Body of pancreas (tissue), 4 donors: ENCODE results near the gene HOXD12. TPM values are rescaled to one million over a fixed set of nuclear protein-coding genes. Genes with fewer than 3 reads are reported as not detected.

Experiments used
- ATAC-seq: fragments of 150-250 bp; one replicate; pipeline ENCODE4 v1.9.1; 2016
- DNase-seq, 4 donors: peaks; one replicate each; pipeline ENCODE4 v3.0.0-alpha.2; 2019
- H3K27ac ChIP-seq, 4 donors: fragments of 200-600 bp; sonication (generic); 1 replicate in 3 of 4; 2 replicates in 1 of 4; pipeline versions ENCODE4 v1.5.1 to v1.6.1; 2016 to 2019; ENCODE audit warnings: mild to moderate bottlenecking in 1 of 4, mixed read lengths in 1 of 4, moderate library complexity in 1 of 4
- H3K27me3 ChIP-seq, 2 donors: fragments of 200-600 bp; sonication (generic); one replicate each; pipeline ENCODE4 v1.6.0; 2016; ENCODE audit warnings: mild to moderate bottlenecking in 1 of 2
- H3K36me3 ChIP-seq, 2 donors: fragments of 200-600 bp; sonication (generic); replicated peaks in 1 of 2; 2 replicates each; pipeline ENCODE4 v1.5.1; 2016; ENCODE audit warnings: low read depth in 2 of 2; ENCODE audit not compliant: insufficient read depth in 1 of 2
- H3K4me1 ChIP-seq: fragments of 200-600 bp; sonication (generic); one replicate; pipeline ENCODE4 v1.6.0; 2016
- H3K4me3 ChIP-seq, 2 donors: fragments of 200-600 bp; sonication (generic); 1 replicate in 1 of 2; 2 replicates in 1 of 2; pipeline ENCODE4 v1.5.1; 2016 to 2019
- H3K9me3 ChIP-seq, 3 donors: fragments of 200-600 bp; sonication (generic); 1 replicate in 2 of 3; 2 replicates in 1 of 3; pipeline ENCODE4 v1.5.1; 2016
- POLR2A ChIP-seq, 3 donors: fragments of 450-650 bp; IDR thresholded peaks; one replicate each; pipeline ENCODE4 v1.6.1; 2016; ENCODE audit warnings: antibody characterized with exemption in 3 of 3, mild to moderate bottlenecking in 2 of 3
- WGBS, 2 donors: methylation state at CpG; one replicate each; pipeline ENCODE4 v1.1.5; 2017; 5-methylcytosine and 5-hydroxymethylcytosine counted together
- intact Hi-C: fragments of 100-400 bp; cut with DNase I; formaldehyde crosslinking; loops from one replicate; pipeline ENCODE4 v1.15.1; 2023
- total RNA-seq, 2 donors: library from RNA; depleted of rRNA; stranded (reverse); fragments of >200 nt; gene quantifications; one replicate each; pipeline ENCODE4 v1.1.0, GENCODE V29; 2016
- TF ChIP-seq, protein P1 (sequence below), 7 experiments: fragments of 450-650 bp in 4 of 7; fragments of 200-600 bp in 3 of 7; sonication (generic) in 3 of 7; IDR thresholded peaks; one replicate each; pipeline ENCODE4 v1.5.1; 2016 to 2019; ENCODE audit warnings: antibody characterized with exemption in 7 of 7

Gene HOXD12, protein sequence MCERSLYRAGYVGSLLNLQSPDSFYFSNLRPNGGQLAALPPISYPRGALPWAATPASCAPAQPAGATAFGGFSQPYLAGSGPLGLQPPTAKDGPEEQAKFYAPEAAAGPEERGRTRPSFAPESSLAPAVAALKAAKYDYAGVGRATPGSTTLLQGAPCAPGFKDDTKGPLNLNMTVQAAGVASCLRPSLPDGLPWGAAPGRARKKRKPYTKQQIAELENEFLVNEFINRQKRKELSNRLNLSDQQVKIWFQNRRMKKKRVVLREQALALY
- total RNA-seq, result not detected

DNA sequence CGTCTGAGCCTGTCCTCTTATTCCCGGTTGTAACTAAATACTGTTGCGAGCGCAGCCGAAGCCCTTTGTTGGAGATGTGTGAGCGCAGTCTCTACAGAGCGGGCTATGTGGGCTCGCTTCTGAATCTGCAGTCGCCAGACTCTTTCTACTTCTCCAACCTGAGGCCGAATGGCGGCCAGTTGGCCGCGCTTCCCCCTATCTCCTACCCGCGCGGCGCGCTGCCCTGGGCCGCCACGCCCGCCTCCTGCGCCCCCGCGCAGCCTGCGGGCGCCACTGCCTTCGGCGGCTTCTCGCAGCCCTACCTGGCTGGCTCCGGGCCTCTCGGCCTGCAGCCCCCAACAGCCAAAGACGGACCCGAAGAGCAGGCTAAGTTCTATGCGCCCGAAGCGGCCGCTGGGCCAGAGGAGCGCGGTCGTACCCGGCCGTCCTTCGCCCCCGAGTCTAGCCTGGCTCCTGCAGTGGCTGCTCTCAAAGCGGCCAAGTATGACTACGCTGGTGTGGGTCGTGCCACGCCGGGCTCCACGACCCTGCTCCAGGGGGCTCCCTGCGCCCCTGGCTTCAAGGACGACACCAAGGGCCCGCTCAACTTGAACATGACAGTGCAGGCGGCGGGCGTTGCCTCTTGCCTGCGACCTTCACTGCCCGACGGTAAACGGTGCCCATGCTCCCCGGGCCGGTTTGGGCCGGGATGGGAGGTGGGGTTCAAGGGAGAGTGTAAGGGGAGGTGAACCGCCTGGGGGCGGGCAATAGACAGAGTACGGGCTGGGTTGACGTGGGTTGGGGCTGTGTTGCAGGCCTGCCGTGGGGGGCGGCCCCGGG lies at the start of gene HOXD12:
TSS of gene HOXD12 (plus strand) at position 68 of the 819 bp plus-strand sequence. CDS start at position 75, 7 bp downstream.
- H3K4me1 ChIP-seq, result peaks cover 34% of the 10 kb centered on the region
- DNase-seq, result no peak

DNA sequence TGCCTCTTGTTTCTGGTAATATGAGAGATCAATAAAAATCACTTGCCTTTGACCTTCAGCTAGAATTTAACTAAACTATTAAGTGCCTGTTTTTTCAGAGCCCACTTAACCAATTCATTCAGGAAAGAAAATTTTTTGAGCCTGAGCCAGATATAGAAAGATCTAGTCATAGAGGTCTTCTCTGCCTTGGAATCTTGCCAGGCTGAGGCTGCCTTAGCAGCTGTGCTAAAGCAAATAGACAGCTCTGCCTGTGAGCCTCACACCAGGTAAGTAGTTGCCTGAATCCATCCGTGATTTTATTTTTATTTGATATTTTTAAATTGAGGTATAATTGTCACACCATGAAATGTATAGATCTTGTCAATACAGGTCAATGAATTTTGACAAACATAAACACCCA lies 43.2 kb upstream of the HOXD12 start:
- TF ChIP-seq POLR2A (IDR thresholded peaks at IDR 0.05), result no peak
- TF ChIP-seq, protein P1, sequence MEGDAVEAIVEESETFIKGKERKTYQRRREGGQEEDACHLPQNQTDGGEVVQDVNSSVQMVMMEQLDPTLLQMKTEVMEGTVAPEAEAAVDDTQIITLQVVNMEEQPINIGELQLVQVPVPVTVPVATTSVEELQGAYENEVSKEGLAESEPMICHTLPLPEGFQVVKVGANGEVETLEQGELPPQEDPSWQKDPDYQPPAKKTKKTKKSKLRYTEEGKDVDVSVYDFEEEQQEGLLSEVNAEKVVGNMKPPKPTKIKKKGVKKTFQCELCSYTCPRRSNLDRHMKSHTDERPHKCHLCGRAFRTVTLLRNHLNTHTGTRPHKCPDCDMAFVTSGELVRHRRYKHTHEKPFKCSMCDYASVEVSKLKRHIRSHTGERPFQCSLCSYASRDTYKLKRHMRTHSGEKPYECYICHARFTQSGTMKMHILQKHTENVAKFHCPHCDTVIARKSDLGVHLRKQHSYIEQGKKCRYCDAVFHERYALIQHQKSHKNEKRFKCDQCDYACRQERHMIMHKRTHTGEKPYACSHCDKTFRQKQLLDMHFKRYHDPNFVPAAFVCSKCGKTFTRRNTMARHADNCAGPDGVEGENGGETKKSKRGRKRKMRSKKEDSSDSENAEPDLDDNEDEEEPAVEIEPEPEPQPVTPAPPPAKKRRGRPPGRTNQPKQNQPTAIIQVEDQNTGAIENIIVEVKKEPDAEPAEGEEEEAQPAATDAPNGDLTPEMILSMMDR (IDR thresholded peaks at IDR 0.05), result no peak
- WGBS, 2 donors, result 10 to 21% methylated on average over 1 of the region's 1 CpG
- no peaks in the 10 kb centered on the region for H3K27me3 ChIP-seq
- H3K4me3 ChIP-seq, result no peak overlapping the region
- H3K9me3 ChIP-seq, result no peaks in the 10 kb centered on the region
- no peaks in the 10 kb centered on the region for H3K36me3 ChIP-seq
- ATAC-seq (no peak), DNase-seq (no peak)
- no peaks in the 10 kb centered on the region for H3K4me1 ChIP-seq
- intact Hi-C loops, result no loop called here
- no peak overlapping the region for H3K27ac ChIP-seq

More for the DNA sequence above, at the start of gene HOXD12:
- 2 to 3% methylated on average over 7 to 69 of the region's 70 CpGs for WGBS, 2 donors
- TF ChIP-seq POLR2A (IDR thresholded peaks at IDR 0.05), result no peak
- TF ChIP-seq, protein P1 (IDR thresholded peaks at IDR 0.05), result no peak
- intact Hi-C loops, result loop anchor here (5.0 kb wide), 1 partner anchor 413 kb away; no protein-coding TSS in a partner anchor
- no peaks in the 10 kb centered on the region for H3K36me3 ChIP-seq
- H3K4me3 ChIP-seq, result no peak within 1 kb of the TSS
- ATAC-seq, result no peak
- H3K9me3 ChIP-seq, result no peaks in the 10 kb centered on the region
- H3K27ac ChIP-seq, result no peak within 1 kb of the TSS
- H3K27me3 ChIP-seq, result peaks cover 0 to 62% of the 10 kb centered on the region in 2 donors

DNA sequence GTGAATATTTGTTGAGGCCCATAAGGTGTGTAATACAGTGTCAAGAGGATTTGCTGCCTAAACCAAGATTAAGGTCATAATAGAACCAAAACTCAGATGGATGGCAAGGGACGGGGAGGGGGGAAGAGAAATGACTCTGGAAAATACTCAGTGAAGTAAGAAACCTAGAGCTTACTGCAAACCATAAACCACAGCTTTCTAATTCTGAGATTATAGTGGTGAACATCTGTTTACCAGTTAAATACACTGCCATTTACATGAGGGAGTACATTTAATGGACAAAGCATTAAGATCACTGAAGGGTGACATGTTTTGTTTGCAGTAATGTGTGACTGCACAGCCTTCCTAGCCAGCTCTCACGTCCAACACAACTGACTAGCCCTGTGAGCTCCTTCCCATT lies 35.6 kb upstream of the HOXD12 start:
- Histone ChIP-seq H3K27ac (no peak overlapping the region), H3K9me3 (no peaks in the 10 kb centered on the region), H3K27me3 (peaks cover 0 to 25% of the 10 kb centered on the region in 2 donors), H3K36me3 (no peaks in the 10 kb centered on the region), H3K4me1 (peaks cover 21% of the 10 kb centered on the region), H3K4me3 (no peak overlapping the region)
- 31 to 40% methylated on average over 2 of the region's 2 CpGs for WGBS, 2 donors
- ATAC-seq (no peak), DNase-seq (no peak)
- TF ChIP-seq POLR2A (IDR thresholded peaks at IDR 0.05), result no peak
- TF ChIP-seq, protein P1 (IDR thresholded peaks at IDR 0.05), result no peak
- intact Hi-C loops, result no loop called here

DNA sequence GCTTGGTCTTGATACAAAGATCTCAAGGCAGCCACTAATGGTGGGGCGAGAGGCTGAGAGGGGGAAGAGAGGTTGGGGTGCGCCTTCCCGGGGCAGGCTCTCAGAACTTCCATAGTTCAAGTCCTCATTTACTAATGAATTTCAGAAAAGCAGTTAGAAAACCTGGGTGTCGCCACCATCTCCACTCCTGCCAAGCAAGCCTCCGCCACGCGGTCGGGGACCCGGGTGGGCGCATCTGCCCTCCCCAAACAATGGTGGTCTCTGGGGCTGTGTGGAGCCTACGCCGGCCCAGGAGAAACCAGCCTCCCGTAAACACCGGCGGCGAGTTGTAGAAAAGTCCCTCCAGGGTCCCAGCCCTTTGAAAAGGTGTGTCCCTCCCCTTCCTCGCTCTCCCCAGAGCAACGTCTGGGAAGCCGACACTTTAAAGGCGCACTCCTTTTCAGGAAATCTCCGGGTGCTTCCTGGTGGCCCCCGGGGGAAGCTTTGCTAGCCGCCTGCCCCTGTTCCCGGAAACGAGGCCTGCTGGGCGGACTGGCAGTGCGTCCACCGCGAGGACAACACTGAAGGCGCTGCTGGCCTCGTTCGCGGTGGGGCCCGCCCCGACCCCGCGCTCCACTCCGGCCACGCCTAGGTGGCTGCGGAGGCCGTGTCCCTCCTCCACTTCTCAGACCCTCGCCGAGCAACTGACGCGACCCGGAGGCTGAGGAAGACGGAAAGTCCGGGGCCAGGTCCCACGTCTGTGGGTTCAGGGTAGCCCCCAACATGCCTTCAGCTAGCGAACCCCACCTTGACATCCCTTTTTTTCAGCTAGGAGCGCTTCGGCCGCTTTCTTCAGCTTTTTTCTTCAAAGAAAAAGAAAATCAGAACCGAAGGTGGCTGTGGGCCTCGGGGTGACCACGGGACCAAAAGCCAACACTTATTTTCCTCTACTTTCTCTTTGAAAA lies 32.7 kb upstream of the HOXD12 start:
- Histone ChIP-seq H3K27ac (no peak overlapping the region), H3K27me3 (peaks cover 0 to 44% of the 10 kb centered on the region in 2 donors), H3K4me1 (peaks cover 25% of the 10 kb centered on the region), H3K4me3 (no peak overlapping the region), H3K9me3 (no peaks in the 10 kb centered on the region), H3K36me3 (no peaks in the 10 kb centered on the region)
- intact Hi-C loops, result no loop called here
- TF ChIP-seq, protein P1 (IDR thresholded peaks at IDR 0.05), result no peak
- no peak for TF ChIP-seq POLR2A (IDR thresholded peaks at IDR 0.05)
- DNase-seq (no peak), ATAC-seq (no peak)
- 5 to 7% methylated on average over 37 to 56 of the region's 56 CpGs for WGBS, 2 donors
